GM19099 (cell line): ENCODE data around the gene CLEC3A.

Experiments
- POLR2A ChIP-seq: IDR thresholded peaks from 3 replicates; pipeline ENCODE4 v1.6.1; 2011; ENCODE audit warnings: low read depth; ENCODE audit not compliant: insufficient read length; ENCODE audit errors: extremely low read depth

CLEC3A gene

GRCh38 chr16:78069913-78070312, 47.6 kb downstream of the CLEC3A start:
- no peak for TF ChIP-seq POLR2A

- TF ChIP-seq POLR2A: no peak
Observed at GRCh38 chr16:78072275-78072674, 49.9 kb downstream of the CLEC3A start.

GRCh38 chr16:78075800-78076199, 53.5 kb downstream of the CLEC3A start:
- no peak for TF ChIP-seq POLR2A

DNA sequence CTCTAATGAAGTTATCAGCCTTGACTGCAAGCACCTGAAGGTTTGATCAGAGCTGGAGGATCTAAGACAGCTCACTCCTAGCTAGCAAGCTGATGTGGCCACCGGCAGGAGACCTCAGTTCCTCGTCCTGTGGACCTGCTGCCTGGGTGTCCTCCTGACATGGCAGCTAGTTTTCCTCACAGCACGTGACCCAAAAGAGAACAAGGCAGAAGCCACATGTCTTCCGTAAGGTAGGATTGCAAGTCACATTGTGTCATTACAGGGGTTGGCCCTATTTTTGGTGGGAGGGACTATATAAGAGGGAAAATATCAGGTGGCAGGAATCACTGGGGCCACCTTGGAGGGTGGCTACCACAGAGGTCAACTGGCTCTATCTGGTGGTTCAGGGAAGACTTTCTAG, 59.0 kb downstream of the CLEC3A start:
- no peak for TF ChIP-seq POLR2A
